HFFc6 (cell line): ENCODE measurements around the gene NRP1. TPM values are rescaled to one million over a fixed set of nuclear protein-coding genes. Genes with fewer than 3 reads are reported as not detected.
A peak's percentile ranks its signal among the peaks of the same experiment; 100 is the strongest.
"Not testable (repeated sequence)": the region's sequence is repeated elsewhere in the genome, so short reads cannot be mapped to it uniquely, and the experiment has no call there.

Experiments used
- DNase-seq: peaks from one replicate; pipeline ENCODE4 v3.0.0-alpha.2; 2018
- H3K27ac Mint-ChIP-seq: 2 replicates; pipeline ENCODE4 v1.8.0; 2020; ENCODE audit warnings: mild to moderate bottlenecking, mixed read lengths
- H3K27me3 Mint-ChIP-seq: 2 replicates; pipeline ENCODE4 v1.8.0; 2021; ENCODE audit warnings: mild to moderate bottlenecking, moderate library complexity, mixed read lengths; ENCODE audit not compliant: insufficient read depth
- H3K36me3 Mint-ChIP-seq: 2 replicates; pipeline ENCODE4 v1.8.0; 2021; ENCODE audit warnings: low read depth, mixed read lengths
- H3K4me1 Mint-ChIP-seq: 2 replicates; pipeline ENCODE4 v1.8.0; 2020; ENCODE audit warnings: low read depth, mixed read lengths
- H3K4me3 Mint-ChIP-seq: 2 replicates; pipeline ENCODE4 v1.8.0; 2020; ENCODE audit warnings: mild to moderate bottlenecking, moderate library complexity, mixed read lengths
- H3K9me3 Mint-ChIP-seq: 2 replicates; pipeline ENCODE4 v1.8.0; 2020; ENCODE audit warnings: mild to moderate bottlenecking, mixed read lengths
- long read RNA-seq: library from polyadenylated mRNA; unstranded; transcript quantifications from one replicate; pipeline ENCODE4 v2.0.0, GENCODE V29; 2019
- total RNA-seq, 6 experiments: library from RNA; stranded (reverse); fragmentation: NEBNext Ultra II Directional; extraction: Animal tissue kit (Norgen Biotek cat#: 25700); gene quantifications; 2 replicates in 1 of 6; 3 replicates in 5 of 6; pipeline ENCODE4 v1.2.3, GENCODE V29; 2021
- TF ChIP-seq, protein P1 (sequence below): fragments of 200-600 bp; sonication (generic); IDR thresholded peaks from 2 replicates; pipeline ENCODE4 v1.5.0; 2021; ENCODE audit warnings: antibody characterized with exemption, mild to moderate bottlenecking

The NRP1 gene
- 100 to 1,000 TPM; 136 to 164 (median 147) TPM for total RNA-seq
- long read RNA-seq, full-length matches to known transcripts = 42 of 119 reads
- long read RNA-seq, partial matches to known transcripts = 51 of 119 reads
- long read RNA-seq, other reads (novel, unspliced or antisense) = 26 of 119 reads

- TF ChIP-seq, protein P1, sequence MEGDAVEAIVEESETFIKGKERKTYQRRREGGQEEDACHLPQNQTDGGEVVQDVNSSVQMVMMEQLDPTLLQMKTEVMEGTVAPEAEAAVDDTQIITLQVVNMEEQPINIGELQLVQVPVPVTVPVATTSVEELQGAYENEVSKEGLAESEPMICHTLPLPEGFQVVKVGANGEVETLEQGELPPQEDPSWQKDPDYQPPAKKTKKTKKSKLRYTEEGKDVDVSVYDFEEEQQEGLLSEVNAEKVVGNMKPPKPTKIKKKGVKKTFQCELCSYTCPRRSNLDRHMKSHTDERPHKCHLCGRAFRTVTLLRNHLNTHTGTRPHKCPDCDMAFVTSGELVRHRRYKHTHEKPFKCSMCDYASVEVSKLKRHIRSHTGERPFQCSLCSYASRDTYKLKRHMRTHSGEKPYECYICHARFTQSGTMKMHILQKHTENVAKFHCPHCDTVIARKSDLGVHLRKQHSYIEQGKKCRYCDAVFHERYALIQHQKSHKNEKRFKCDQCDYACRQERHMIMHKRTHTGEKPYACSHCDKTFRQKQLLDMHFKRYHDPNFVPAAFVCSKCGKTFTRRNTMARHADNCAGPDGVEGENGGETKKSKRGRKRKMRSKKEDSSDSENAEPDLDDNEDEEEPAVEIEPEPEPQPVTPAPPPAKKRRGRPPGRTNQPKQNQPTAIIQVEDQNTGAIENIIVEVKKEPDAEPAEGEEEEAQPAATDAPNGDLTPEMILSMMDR = no peak
- peak within 1 kb of the TSS; percentile 96 for H3K27ac Mint-ChIP-seq
- no peaks in the 10 kb centered on the region for H3K9me3 Mint-ChIP-seq
- peaks cover 57% of the 10 kb centered on the region for H3K4me1 Mint-ChIP-seq
- peak within 1 kb of the TSS; percentile 94 for H3K4me3 Mint-ChIP-seq
- no peaks in the 10 kb centered on the region; the same call in none of the 2 replicates for H3K27me3 Mint-ChIP-seq
- no peak for DNase-seq
- H3K36me3 Mint-ChIP-seq = peaks cover 40% of the 10 kb centered on the region
These were observed at the start of gene NRP1 for GRCh38 chr10:33334153-33334804. Gene NRP1 (minus strand): TSS chr10:33334667. CDS start chr10:33334382, 285 bp downstream.

DNA sequence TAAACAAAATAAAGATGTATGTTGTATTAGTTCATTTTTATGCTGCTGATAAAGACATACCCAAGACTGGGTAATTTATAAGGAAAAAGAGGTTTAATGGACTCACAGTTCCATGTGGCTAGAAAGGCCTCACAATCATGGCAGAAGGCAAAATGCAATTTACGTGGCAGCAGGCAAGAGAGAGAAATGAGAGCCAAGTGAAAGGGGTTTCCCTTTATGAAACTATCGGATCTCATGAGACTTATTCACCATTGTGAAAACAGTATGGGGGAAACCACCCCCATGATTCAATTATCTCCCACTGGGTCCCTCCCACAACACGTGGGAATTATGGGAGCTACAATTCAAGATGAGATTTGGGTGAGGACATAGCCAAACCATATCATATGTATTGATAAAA lies 49.7 kb upstream of the NRP1 start:
- H3K4me3 Mint-ChIP-seq, H3K27me3 Mint-ChIP-seq, H3K27ac Mint-ChIP-seq, DNase-seq, H3K36me3 Mint-ChIP-seq, H3K9me3 Mint-ChIP-seq: not testable (repeated sequence)
- H3K4me1 Mint-ChIP-seq = peaks cover 56% of the 10 kb centered on the region

DNA sequence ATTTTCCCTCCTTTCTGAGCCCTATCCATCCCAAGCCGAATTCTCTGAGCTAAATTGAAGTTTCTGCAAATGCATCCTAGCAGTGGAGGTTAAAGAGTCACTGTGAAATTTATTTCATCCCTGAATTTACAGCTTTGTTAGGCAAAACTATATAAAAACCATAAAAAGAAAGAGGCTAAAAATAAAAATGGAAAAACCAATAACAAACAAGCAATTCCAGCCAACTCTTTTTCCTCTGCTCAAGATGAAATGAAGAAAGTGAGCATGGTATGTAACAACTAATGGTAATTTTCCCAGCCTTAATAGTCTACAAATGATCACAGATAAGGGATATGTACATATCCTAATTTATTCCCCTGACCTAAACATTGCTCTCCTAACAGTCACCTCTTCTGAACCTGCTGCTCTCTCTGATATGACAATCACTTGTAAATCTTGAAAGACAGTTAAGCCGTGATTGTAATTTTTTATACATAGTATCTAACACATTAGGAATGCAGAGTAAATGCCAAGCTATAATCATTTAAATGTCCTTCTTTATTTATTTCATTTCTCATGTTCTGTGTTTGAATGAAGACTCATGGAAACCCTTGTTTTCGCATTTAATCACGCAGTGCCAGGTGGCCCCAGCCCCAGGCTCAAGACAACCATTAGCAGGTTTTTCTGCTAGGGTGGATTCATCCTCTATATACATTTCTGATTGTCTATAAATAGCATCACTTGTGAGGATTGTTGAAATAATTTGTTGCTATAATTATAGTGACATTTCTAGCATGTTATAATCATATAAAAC lies 48.6 kb upstream of the NRP1 start:
- no peaks in the 10 kb centered on the region for H3K9me3 Mint-ChIP-seq
- TF ChIP-seq, protein P1 = no peak
- H3K27me3 Mint-ChIP-seq = no peaks in the 10 kb centered on the region
- 0 out of 2 replicates have a peak, but pooled peaks cover 4% of the 10 kb centered on the region for H3K36me3 Mint-ChIP-seq
- H3K27ac Mint-ChIP-seq = no peak overlapping the region
- no peak for DNase-seq
- peaks cover 64% of the 10 kb centered on the region for H3K4me1 Mint-ChIP-seq
- no peak overlapping the region for H3K4me3 Mint-ChIP-seq

- DNase-seq = no peak
- TF ChIP-seq, protein P1 = no peak
- Mint-ChIP-seq H3K4me1 (peaks cover 73% of the 10 kb centered on the region), H3K9me3 (no peaks in the 10 kb centered on the region), H3K4me3 (peak overlapping the region; percentile 68), H3K27me3 (no peaks in the 10 kb centered on the region), H3K27ac (peak overlapping the region; percentile 78), H3K36me3 (0 out of 2 replicates have a peak, but pooled peaks cover 4% of the 10 kb centered on the region)
These were observed 47.7 kb upstream of the NRP1 start for GRCh38 chr10:33382216-33382600.

- H3K27ac Mint-ChIP-seq = peak overlapping the region; percentile 78
- 0 out of 2 replicates have a peak, but pooled peaks cover 4% of the 10 kb centered on the region for H3K36me3 Mint-ChIP-seq
- peak; percentile 89 for DNase-seq
- H3K4me1 Mint-ChIP-seq = peaks cover 73% of the 10 kb centered on the region
- TF ChIP-seq, protein P1 = no peak
- no peaks in the 10 kb centered on the region for H3K9me3 Mint-ChIP-seq
- no peaks in the 10 kb centered on the region for H3K27me3 Mint-ChIP-seq
- peak overlapping the region; percentile 68 for H3K4me3 Mint-ChIP-seq
These were observed 47.2 kb upstream of the NRP1 start for GRCh38 chr10:33381451-33382215.
